SK-N-MC (cell line): ENCODE measurements around the gene CCDC3.

Source experiments
- EZH2 ChIP-seq: fragments of 200-600 bp; sonication (generic); IDR thresholded peaks from one replicate; pipeline ENCODE4 v1.6.1; 2017; ENCODE audit warnings: antibody characterized with exemption
- POLR2AphosphoS5 ChIP-seq: IDR thresholded peaks from 2 replicates; pipeline ENCODE4 v1.6.1; 2012; ENCODE audit warnings: mild to moderate bottlenecking, low read depth, low read length, borderline replicate concordance

- TF ChIP-seq EZH2 = no peak
- TF ChIP-seq POLR2AphosphoS5 = no peak
Measured at GRCh38 chr10:12978891-12979290, 22.6 kb downstream of the CCDC3 start.
